Activated CD8-positive, alpha-beta memory T cell treated with anti-CD3 and anti-CD28 coated beads, Interleukin-2, amount 50 U/mL, for 4 hours (primary cell): ENCODE measurements around the gene WNT11.

Experiments used
- DNase-seq: peaks from one replicate; pipeline ENCODE4 v3.0.0-alpha.2; 2020

WNT11 gene

DNA sequence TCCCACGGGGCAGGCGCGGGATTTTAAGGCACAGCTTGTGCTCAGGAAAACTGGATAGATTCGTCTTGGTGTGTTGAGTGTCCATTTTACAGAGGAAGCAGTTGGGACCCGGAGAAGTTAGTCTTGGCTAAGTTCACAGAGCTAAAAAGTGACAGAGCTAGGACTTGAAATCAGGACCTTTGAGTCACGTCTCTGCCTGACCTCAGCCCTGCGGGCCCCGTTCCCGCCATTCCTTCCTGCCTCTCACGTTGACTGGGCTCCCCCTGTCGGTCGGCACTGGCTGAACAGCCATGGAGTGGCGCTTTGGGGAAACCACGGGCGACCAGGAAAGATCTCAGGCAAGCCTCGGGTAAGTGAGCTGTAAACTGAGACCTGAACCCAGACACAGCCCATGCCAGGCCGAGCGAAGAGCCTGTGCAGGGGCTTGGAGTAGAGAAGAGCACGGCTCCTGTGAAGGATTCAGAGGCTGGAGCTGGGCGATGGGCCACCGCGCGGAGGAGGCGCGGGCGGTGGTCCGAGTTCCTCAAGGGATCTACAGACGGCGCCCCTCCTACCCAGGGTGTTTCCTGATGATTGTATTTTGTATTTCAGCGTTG, 54.1 kb downstream of the WNT11 start:
- DNase-seq: peak; percentile 84

GRCh38 chr11:76151556-76152085, 54.7 kb downstream of the WNT11 start:
- DNase-seq: no peak

DNA sequence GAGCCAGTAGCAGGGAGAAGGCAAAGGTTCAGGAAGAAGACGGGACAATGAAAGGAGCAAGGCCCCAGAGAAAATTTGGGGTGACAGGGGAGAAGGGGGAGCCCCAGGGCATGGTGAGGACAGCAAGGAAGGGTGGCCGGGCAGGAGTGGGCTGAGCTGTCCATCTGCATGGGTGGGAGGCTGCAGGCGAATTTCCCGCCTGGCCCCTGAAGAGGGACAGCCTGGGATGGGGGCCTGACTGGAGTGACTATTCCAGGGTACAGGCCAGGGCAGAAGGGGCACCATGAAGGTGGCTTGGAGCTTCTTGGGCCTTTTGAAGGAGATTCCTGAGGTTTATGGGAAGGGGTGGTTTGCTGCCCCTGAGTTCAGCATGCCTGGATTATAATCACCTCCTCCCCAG, 56.2 kb downstream of the WNT11 start:
- DNase-seq: no peak

- no peak for DNase-seq
Observed at GRCh38 chr11:76149713-76150112, 56.6 kb downstream of the WNT11 start.

DNA sequence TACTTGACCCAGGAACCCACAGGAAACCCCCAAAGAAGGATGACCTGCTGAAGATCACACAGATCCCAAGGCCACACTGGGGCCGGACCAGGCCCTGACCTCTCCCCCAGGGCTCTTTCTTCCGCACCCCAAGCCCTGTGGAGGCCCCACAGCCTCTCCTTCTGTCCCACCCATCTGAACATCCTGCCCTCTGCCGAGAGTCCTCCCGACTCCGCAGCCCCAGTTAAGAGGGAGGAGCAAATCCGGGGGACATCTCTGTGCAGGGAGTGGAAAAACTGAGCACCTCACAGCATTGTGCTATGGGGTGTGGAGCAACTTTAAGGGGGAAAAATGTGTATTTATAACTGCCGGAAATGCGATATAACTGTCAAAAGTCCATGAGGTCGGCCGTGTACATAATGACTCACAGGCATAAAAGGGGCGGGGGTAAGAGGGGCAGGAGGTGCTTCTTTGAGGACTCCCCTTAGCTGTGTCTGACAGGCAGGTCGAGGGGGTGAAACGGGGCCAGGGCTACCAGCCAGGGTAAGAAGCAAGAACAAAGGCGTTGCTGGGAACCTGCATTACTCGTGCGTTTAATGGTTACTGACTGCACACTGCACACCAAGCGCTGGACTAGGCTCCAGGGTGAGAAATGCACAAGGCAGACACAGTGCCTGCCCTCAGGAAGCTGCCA, 57.2 kb downstream of the WNT11 start:
- no peak for DNase-seq

- no peak for DNase-seq
Observed at GRCh38 chr11:76148231-76148630, 58.1 kb downstream of the WNT11 start.

DNA sequence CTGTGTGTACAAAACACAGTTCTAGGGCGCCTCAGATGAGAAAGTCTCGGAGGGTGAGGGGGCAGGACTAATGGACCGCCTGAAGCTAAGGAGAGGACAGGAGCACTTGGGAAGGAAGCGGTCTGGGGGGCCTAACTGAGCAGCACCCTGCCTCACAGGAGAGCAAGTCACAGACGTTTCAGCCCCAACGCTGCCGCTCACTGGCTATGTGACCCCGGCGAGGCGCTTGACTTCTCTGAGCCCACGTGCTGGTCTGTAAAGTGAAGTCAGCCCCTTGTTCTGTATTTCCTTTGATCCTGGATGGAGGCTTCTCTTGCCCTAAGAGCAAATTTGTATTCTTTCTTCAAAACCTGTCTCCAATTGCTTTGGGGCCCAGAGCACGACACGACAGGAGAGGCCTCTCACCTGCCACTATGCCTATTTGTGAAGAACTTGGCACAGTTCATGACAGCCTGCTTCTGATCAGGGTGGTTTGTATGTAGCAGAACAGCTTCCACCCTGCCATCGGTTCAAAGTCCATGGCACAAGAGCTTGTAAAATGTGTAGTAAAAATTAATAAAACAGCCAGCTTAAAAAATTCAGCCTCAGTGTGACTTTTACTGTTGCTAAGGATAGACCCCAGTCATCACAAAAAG, 59.1 kb downstream of the WNT11 start:
- DNase-seq: no peak

GRCh38 chr11:76143274-76143673, 63.0 kb downstream of the WNT11 start:
- no peak for DNase-seq

GRCh38 chr11:76141901-76142588, 64.3 kb downstream of the WNT11 start:
- no peak for DNase-seq

DNA sequence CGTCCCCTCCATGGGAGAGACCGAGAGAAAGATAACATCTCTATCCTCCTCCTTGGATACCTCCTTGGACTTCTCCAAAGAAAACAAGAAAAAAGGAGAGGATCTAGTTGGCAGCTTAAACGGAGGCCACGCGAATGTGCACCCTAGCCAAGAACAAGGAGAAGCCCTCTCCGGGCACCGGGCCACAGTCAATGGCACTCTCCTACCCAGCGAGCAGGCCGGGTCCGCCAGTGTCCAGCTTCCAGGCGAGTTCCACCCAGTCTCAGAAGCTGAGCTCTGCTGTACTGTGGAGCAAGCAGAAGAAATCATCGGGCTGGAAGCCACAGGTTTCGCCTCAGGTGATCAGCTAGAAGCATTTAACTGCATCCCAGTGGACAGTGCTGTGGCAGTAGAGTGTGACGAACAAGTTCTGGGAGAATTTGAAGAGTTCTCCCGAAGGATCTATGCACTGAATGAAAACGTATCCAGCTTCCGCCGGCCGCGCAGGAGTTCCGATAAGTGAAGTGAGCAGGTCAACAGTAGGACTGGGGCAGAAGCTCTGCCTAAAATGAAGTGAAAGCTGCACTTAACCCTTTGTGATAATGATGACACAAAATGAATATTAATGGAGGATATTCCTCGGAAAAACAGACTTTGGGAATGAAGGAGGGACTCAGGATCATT, 65.3 kb downstream of the WNT11 start:
- no peak for DNase-seq

DNA sequence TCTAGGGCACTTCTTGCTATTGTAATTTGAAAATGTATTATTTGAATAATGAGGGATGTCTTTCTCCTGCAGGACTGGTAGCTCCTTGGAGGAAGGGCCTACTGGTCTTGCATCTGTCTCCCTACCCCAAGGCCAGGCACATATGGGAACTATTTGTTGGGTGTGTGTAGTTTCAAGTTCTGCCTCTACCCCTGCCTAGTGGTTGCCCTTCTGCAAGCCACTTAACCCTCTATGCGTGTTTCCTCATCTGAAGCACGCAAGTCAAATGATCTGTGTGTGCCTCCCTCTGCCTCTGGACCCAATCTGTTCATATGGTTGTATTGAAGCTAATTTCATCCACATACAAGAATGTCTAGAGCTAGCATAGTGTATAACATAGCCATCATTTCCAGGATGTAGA, 67.0 kb downstream of the WNT11 start:
- DNase-seq: no peak
